TTC549 (cell line): ENCODE data around the gene RBMS3.
"Not testable (repeated sequence)": the region's sequence is repeated elsewhere in the genome, so short reads cannot be mapped to it uniquely, and the experiment has no call there.

ENCODE experiments used
- FAIRE-seq: peaks from 2 replicates; lab custom pipeline; 2012; peaks lifted over from hg19 to GRCh38; lab: Jason Lieb, UNC

RBMS3 gene

GRCh38 chr3:29312395-29312794 is 31.5 kb downstream of the RBMS3 start:
- FAIRE-seq: no peak

GRCh38 chr3:29312960-29313452 is 32.1 kb downstream of the RBMS3 start:
- FAIRE-seq: no peak

DNA sequence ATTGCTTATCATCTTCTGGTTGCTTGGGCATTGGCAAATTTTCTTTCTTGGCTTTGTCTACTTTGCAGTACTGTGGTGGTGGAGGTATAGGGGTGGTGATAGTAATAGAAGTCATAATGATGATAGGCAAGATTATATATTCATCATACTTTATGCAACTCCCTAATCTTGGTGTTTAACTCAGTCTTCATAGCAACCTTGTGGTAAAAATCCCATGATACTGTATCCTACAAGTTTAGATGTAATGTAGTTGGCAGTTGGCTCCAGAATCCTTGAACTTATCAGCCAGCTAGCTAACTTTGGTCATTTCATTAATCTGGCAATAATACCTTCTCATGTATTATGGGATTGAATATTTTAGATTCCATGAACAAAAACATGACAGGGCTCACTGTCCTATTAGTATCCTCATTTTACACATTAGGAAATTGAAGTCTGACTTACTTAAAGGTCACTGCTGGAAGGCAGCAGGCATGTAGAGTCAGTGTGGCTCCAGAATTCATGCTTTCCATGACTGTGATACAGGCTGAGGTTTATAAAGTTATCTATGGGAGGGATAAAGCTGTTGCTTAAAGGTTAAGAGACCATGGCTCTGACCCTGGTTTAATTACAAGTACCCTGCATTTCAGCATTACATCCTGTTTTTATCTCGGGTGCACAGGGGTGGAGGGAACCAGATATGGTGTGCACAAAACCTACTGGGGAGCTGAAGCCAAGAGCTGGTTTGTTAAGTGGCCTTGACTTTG is 33.3 kb downstream of the RBMS3 start:
- FAIRE-seq: no peak

DNA sequence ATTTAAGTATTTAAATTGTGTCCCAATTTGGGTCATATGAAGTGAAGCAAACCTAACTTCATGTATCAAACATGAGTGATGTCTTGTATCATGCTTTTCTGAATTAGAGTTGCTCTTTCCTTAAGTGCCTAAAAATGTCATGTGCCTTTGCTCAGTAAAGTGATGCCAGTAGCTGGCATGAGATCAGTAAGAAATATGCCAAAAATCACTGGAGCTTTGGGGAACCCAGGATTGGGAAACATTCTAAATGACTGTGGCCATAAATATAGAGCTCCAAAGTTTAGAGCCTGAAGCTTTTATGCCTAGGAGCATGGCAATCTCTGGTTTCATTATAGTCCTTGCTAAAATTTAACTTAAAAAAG is 33.8 kb downstream of the RBMS3 start:
- FAIRE-seq: no peak

- no peak for FAIRE-seq
Measured at GRCh38 chr3:29317659-29318173, 36.8 kb downstream of the RBMS3 start.

- FAIRE-seq: no peak
Measured at GRCh38 chr3:29318251-29318650, 37.4 kb downstream of the RBMS3 start.

DNA sequence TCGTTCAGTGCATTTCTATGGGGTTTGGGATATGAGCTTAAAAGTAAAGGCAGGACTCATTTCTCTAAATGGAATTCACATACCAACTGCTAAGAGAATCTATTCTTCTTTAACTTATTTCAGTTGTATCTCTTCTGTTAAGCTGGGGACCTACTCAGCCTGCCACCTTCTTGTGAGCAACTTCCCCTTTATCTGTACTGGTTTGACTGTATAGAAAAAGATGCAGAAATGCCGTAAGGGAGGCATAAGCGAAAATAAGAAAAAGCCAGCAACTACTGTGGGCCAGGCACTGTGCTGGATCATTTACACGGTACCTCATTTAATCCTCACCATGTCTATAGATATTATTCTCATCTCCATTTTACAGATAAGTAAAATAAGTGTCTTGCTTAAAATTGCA is 38.4 kb downstream of the RBMS3 start:
- no peak for FAIRE-seq

DNA sequence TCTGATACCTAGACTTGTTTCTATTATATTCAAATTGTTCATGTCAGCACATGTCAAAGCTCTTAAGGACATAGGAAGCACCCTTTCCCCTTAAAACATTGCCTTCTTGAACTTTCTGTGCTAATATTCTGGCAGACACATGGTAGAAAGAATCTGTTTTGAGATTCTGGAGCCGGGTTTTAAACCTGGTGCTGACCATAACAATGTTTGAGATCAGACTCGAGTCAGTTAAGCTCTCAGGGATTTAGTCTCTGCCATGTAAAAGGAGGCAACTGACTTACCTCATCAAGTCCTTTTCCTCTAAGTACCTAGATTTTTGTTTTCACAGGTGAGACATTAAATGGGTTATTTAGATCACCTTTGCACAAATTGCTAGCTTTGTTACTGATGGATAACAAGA is 38.9 kb downstream of the RBMS3 start:
- FAIRE-seq: no peak

GRCh38 chr3:29322586-29322985 is 41.7 kb downstream of the RBMS3 start:
- no peak for FAIRE-seq

- no peak for FAIRE-seq
Measured at GRCh38 chr3:29324180-29324651, 43.3 kb downstream of the RBMS3 start.

DNA sequence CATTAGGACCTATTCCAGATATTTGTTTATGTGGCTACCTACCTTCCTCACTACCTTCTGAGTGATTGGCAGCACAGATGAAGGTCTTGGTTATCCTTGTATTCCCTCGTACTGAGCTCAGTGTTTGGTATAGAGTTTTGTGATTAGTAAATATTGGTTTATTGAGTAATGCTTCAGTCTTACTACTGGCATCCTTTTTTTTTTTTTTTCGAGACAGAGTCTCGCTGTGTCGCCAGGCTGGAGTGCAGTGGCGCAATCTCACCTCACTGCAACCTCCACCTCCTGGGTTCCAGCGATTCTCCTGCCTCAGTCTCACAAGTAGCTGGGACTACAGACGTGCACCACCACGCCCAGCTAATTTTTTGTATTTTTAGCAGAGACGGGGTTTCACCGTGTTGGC is 45.7 kb downstream of the RBMS3 start:
- FAIRE-seq: not testable (repeated sequence)

GRCh38 chr3:29329986-29330890 is 49.4 kb downstream of the RBMS3 start:
- FAIRE-seq: no peak

DNA sequence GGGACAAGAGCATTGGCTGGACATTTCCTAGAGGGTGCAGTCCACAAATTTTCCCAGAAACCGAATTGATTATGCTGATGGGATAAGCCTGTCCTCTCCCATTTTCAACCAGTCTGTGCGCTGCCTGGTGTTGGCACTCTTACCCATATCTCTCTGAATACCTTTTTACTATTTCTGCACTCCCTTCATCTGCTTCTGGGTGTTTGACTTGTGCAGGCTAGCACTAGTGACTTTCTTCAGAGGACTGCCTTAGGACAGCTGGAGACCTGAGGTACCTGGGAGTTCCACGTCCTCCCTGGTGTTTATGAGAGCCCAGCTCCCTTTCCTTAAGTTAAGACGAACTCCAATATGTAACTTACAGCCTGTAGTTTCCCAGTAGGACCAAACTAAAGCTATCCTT is 50.2 kb downstream of the RBMS3 start:
- no peak for FAIRE-seq

DNA sequence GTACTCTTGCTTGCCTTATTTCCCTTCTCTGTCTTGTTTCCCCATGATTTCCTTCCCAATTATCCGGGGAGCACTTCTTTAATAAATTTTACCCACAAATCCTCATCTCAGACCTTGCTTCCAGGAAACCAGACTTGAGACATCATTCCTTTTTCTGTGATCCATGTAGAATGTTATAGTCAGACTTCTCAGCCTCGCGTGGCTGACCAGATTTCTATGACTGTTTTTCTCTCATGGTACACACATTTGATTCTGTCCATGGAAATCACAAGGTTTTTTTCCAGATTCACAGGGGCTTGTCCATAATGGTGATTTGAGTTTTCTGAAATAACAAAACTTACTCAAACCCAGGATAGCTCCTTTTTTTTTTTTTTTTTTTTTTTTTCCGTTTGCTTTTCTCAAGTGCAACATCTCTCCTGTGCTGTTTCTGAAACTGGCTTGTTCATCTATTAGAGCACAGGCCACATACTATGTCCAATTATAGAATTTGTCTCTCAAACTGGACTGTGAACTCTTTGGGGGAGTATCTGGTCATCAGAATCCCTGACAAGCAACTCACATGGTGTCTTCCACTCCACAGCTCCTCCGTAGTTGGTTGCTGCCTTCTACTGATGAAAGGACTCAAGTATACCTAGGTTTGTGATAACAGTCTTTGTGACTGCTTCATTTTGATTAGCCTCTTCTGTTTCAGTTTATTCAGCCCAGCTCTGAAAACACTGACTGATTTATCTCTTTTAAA is 50.8 kb downstream of the RBMS3 start:
- FAIRE-seq: no peak

DNA sequence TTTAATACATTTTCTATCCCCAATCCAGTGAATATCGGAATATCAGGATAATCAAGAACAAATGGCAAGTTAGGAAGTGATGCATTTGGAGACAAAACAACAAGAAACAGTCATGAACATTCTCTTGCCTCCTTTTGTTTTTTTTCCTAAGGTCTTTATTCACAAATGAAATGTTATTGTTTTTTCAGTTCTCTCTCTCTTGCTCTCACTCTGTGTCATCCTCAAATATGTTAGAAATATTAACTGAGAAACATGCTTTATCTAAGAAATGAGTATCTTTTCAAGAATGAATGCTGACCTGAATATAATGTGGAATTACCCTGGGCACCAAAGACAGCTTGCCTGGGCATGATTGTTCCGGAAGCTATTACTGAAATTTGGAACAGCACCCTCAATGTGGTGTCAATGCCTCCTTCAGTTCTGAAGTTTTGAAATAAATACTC is 51.3 kb downstream of the RBMS3 start:
- FAIRE-seq: no peak

DNA sequence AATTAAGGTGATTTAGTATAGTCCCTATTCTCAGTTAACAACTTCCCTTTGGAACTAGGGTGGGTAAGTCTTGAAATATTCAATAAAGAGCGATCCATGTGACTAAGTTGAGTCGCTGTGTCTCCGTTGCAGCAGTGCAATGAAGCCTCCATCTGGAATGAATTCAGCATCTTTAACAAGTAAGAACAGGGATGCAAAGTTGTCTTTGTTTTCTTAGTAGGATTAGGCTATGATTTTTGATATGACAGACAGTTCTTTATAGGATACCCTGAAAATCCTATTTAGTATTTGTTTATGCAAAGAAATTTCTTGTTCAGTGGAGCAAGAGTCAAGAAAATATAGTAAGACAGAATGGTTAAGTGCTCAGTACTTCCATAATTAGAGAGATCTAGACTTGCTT is 52.7 kb downstream of the RBMS3 start:
- peak; percentile 54 for FAIRE-seq

GRCh38 chr3:29334706-29335105 is 53.8 kb downstream of the RBMS3 start:
- FAIRE-seq: no peak

- FAIRE-seq: peak; percentile 49
Measured at GRCh38 chr3:29335438-29335837, 54.6 kb downstream of the RBMS3 start.

DNA sequence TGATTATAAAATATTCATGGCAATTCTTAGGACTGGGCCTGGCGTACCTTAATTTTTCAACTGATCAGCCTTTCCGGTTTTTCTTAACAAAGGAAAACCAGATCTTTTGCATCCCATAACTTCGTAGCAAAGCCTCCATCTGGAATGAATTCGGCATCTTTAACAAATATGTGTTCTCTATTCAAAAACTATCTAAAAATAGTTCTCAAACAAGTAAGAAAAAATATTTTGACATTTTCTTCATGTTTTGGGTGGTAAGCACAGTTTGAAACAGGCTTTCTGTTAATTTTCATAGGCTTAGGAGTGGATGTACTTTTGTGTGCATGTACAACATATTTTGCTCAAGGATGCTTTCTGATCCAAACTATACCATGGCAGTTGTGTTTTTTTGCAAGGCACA is 55.1 kb downstream of the RBMS3 start:
- no peak for FAIRE-seq

- no peak for FAIRE-seq
Measured at GRCh38 chr3:29337565-29337964, 56.7 kb downstream of the RBMS3 start.

DNA sequence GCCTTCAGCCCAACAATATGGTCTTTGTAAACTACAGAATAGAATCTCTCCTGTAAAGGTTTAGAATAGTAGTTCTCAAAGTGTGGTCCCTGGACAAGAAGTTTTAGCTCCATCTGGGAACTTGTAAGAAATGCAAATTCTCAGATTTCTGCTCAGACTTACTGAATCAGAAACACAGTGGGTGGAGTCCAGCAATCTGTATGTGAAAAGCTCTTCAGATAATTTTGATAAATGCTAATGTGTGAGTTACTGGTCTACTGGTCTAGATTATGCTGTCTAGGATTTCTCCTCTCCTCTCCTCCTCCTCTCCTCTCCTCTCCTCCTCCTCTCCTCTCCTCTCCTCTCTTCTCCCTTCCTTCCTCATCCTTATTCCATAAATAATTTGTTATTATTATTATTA is 57.5 kb downstream of the RBMS3 start:
- FAIRE-seq: no peak
